HL-60 (cell line): ENCODE results near the gene LFNG.

ENCODE experiments used
- REST ChIP-seq: IDR thresholded peaks from 2 replicates; pipeline ENCODE4 v1.6.1; 2012; ENCODE audit warnings: low read depth; ENCODE audit not compliant: insufficient replicate concordance
- TF ChIP-seq, protein P1 (sequence below): IDR thresholded peaks from one replicate; pipeline ENCODE4 v1.5.1; 2011; ENCODE audit warnings: low read length, control low read depth, inconsistent platforms; ENCODE audit not compliant: insufficient read depth

DNA sequence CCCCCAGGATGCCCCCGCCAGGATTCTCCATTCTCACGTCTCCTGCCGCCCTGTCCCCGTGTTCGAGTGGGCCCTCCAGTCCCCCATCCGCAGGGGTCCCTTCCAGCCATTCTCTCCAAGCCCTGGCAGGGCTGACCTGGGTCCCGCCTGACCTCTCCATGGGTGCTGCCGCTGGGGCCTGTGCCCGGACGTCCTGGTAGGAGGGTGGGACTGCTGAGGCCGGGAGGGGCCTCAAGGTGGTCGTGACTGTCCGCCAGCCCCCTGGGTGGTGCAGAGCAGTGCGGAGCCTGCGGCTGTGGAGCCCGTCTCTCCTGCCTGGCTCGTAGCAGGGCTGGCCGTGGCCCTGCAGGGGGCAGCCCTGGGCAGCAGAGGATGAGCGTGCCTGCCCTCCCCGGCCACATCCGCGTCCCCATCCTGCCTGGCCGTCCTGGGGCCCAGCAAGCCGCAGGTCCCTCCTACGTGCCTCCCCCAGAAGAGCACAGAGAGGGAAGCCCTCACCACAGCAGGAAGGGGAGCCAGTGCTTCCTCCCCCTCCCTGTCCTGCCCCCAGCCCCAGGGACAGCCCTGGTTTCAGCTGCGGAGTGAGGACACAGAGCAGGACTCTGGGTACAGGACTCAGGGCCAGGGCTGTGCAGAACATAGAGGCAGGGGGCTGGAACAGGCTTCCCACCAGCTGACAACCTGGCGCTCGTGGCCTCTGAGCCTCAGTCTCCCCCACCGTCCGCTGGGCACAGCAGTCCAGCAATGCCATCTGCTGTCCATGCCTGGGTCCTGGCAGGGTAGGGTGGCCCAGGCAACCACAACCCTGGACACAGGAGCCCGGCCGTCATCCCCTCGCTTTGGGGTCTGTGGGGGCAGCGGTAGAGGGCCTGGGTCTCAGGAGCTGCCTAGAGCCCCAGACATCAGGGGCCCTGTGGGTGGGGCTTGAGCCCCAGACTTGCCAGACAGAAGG, 41.9 kb upstream of the LFNG start:
- TF ChIP-seq, protein P1, sequence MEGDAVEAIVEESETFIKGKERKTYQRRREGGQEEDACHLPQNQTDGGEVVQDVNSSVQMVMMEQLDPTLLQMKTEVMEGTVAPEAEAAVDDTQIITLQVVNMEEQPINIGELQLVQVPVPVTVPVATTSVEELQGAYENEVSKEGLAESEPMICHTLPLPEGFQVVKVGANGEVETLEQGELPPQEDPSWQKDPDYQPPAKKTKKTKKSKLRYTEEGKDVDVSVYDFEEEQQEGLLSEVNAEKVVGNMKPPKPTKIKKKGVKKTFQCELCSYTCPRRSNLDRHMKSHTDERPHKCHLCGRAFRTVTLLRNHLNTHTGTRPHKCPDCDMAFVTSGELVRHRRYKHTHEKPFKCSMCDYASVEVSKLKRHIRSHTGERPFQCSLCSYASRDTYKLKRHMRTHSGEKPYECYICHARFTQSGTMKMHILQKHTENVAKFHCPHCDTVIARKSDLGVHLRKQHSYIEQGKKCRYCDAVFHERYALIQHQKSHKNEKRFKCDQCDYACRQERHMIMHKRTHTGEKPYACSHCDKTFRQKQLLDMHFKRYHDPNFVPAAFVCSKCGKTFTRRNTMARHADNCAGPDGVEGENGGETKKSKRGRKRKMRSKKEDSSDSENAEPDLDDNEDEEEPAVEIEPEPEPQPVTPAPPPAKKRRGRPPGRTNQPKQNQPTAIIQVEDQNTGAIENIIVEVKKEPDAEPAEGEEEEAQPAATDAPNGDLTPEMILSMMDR, result peak; percentile 56
- TF ChIP-seq REST, result no peak
